Erythroblast (primary cell): ENCODE measurements around the gene CSMD2.

ENCODE experiments used
- GATA1 ChIP-seq: IDR thresholded peaks from 2 replicates; pipeline ENCODE4 v1.6.1; 2011; ENCODE audit warnings: low read depth, mild to moderate bottlenecking, control low read depth, low read length, moderate library complexity
- POLR2A ChIP-seq: IDR thresholded peaks from 2 replicates; pipeline ENCODE4 v1.6.1; 2011; ENCODE audit warnings: mild to moderate bottlenecking, low read length

DNA sequence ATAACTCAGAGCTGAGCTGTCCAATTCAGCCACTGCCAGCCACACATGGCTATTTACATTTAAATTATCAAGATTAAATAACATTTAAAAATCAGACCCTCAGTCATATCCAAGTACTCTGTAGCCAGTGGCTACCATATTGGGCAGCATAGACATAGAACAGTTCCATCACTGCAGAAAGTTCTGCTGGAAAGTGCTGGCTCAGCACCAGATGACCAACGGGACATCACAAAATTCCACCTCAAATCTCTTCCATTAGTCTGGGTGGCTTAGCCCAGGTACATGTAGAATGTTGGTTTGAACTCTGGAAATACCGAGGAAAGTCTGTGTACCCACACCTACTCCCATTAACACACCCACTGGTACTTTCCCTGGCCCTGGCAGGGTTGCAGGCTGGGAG is 563.3 kb downstream of the CSMD2 start:
- TF ChIP-seq POLR2A: no peak
- no peak for TF ChIP-seq GATA1
